M059J (cell line): ENCODE data around the gene NEUROG1. TPM values are rescaled to one million over a fixed set of nuclear protein-coding genes. Genes with fewer than 3 reads are reported as not detected.

Experiments
- DNase-seq: peaks from one replicate; pipeline ENCODE4 v3.0.0-alpha.2; 2012; ENCODE audit warnings: low read depth
- total RNA-seq: library from RNA; depleted of rRNA; stranded (reverse); fragments of >200 nt; shearing (Covaris generic); gene quantifications from 2 replicates; pipeline ENCODE4 v1.2.3, GENCODE V29; 2014

Gene NEUROG1
- total RNA-seq, 1 experiment from 2014 or later = not detected

DNA sequence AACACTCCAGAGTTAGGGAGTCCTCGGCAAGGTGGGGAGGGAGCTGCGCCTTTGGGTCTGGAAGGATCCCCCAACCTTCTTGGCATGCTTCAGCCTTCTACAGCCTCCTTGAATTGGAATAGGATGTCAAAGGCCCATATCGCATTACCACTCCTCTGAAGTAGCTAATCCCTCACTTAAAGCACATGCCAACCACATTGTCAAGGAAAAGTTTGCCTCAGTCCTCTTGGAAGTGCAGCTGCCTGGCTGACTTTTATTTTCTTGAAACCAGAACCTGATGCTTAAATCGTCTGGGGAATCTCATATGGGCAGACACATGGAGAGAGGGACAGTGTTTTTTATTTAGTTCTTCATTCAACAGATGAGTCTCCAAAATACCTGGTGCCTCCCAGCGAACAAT, 28.6 kb upstream of the NEUROG1 start:
- DNase-seq = no peak

GRCh38 chr5:135561266-135561665, 25.5 kb upstream of the NEUROG1 start:
- no peak for DNase-seq

GRCh38 chr5:135560858-135561257, 25.1 kb upstream of the NEUROG1 start:
- DNase-seq = peak; percentile 73

DNA sequence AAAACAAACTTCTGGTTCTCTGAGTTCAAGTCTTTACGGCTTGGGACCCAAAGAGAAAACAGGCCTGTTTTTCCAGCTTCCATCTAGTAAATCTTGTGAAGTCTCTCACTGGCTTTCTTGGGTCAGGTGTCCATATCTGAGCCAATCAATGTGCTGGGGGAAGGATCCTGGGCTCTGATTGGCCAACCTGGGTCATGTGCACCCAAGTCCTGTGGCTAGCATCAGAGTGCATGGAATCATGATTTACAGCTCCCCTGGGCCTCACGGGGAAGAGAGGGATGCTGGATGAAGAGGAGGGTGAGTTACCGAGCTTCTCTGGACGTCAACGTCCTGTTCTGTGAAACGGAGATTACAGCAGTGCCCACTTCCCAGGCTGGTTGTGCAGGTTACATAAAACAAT, 23.6 kb upstream of the NEUROG1 start:
- DNase-seq = peak; percentile 55

GRCh38 chr5:135557076-135557838, 21.5 kb upstream of the NEUROG1 start:
- DNase-seq = no peak

- no peak for DNase-seq
These were observed 20.9 kb upstream of the NEUROG1 start for GRCh38 chr5:135556620-135557019.

GRCh38 chr5:135555530-135555929, 19.8 kb upstream of the NEUROG1 start:
- no peak for DNase-seq

DNA sequence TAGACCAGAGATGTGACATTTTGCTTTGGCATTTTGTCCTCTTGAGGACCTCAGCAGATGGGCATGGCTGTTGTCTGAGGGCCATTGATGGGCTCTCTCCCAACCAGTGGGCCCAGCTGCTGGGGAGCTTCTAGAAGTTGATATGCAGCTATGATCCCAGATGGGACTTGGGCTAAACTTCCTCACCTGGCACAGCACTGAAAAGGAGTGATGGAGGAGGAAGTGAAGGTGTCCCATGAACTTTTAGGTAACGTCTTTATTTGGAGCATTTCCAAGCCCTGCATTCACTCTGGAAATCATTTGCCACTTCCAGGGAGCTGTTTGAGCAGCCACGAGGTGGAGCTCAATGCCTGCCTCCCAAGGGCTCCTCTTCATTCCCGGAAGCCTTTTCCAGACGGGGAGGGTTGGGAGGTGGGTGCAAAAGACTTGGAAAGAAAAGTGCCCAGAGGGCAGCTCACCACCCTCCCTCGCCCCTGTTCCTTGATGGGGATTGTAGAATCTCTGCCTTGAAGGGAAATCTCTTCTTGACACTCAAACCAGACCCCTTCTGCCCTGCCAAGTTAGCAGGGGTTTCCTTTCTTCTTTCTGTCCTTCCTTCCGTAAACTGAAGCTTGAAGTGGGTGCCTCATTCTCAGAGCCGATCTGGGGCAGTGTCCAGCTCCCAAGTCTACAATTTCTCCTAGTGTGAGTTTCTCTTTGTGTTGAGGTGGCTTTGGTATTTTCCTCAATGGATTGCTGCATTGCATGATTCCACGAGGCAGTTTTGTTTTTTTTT, 18.1 kb upstream of the NEUROG1 start:
- peak; percentile 55 for DNase-seq

DNA sequence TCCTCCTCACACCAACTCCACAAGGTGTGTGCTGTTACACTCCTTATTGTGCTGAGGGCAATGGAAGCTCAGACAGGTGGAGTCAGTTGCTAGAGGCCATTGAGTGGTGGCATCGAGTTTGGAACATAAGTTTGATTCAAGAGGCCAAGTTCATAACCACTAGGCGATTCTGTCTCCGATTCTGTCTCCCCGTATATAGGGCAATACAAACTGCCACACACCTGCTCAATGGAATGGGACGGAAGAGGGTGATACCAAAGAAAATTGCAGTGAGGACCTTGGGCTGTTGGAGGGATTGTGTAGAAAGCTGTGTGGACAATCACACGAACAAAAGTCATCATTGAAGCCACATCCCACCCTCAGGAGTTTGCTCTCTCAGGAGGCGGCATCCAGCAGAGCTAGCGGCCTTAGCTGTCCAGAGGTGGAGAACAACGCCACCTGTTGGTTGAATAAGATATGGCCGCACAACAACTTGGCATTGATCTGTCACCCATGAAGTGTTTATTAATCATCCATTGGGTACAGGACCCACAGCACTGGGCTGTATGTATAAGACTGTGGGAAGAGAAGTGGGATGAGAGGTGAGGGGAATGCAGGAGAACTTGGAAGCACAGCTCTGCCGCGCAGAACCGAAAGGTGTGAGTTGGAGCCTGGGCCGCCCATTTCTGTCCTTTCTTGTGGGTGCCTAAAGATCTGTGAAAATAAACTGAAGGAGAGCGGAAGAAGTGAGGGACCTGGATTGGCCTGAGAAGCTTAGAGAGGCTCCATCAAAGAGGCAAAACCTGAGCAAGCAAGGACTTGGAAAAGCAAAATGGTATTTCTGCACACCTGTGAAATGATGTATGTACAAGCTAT, 16.1 kb upstream of the NEUROG1 start:
- peak; percentile 65 for DNase-seq

- DNase-seq = no peak
These were observed 13.6 kb upstream of the NEUROG1 start for GRCh38 chr5:135549413-135549812.

DNA sequence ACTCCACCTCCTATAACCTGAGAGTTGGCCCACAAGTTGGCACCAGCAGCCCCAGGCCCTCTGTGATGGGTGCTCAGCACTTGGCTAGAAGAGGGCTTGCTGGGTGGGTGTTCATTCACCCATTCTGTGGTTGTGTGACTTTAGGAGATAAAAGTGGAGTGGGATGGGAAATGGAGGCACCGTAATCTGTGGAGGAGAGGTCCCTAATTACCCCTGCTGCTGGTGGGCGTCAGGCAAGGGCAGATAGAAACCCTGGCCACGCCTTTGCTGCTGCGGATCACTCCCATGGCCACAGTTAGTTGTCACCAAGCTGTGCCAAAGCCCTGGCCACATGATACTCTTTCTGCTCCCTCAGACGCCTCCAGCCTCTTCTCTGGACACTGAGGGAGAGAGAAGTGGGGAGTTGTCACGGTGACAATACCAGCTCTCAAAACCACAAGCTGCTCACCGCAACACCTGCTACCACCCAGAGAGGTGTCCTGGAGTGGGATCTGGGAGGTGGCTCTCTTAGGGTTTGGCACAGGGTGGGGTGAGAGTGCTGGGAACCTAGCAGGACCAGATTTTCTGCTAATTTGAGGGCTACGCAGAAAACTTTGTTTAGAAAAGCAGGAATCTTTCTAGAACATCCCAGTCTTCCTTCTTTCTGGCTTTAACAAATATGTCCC, 12.0 kb upstream of the NEUROG1 start:
- no peak for DNase-seq

- DNase-seq = no peak
These were observed 11.1 kb upstream of the NEUROG1 start for GRCh38 chr5:135546912-135547311.

GRCh38 chr5:135546101-135546500, 10.3 kb upstream of the NEUROG1 start:
- DNase-seq = no peak

DNA sequence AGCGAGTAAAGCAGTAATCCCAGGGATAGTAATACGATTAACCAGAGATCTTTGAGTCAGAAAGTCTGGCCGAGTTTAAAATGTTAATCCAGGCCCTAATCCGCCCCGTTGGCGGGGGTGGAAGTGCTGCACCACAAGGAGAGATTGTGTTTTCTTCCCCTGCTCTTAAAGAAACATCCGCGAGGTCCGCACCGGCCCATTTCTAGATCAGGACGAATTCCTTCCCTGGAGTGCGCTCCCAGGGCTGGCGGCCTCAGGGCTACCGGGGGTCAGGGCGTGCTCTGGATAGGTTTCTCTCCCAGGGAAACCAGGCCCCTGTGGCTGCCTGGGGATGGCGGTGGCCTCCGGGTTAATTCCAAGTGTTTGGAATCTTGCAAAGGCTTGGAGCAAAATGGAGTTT, 9.3 kb upstream of the NEUROG1 start:
- no peak for DNase-seq

DNA sequence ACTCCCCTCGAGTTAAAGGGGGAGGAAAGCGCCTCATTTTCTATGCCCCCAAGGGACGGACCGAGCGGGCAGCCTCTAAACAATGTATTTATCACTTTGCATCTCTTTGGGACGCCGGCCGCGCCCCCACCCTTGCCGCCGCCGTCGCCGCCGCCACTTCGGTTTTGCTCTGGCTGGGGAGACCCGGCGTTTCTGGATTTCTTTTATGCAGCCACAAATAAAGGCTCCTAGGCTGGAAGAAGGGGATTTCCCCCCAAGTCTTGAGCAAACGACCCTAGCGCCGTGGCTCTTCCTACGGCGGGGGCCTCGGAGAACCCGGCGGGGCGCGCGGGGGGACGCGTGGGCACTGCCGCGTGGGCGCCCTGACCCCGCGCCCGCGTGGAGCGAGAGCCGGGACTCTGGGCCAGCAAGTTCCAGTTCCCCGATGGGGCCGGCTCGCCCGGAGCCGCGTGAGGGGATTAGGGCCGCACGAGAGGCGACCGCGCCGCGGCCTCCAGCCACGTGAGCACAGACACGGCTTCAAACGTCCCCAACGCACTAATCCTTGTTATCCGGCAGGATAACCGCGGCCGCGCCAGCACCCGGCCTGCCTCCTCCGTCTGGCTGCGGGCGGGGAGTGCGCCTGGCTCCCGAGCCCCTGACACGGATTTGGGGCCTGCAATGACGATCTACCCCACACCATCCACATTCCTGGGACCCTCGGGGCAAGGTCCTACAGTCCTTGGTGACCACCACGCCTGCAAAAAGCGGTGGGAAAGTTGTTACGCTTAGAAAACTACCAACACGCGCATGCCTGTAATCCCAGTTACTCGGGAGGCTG, 7.9 kb upstream of the NEUROG1 start:
- no peak for DNase-seq

DNA sequence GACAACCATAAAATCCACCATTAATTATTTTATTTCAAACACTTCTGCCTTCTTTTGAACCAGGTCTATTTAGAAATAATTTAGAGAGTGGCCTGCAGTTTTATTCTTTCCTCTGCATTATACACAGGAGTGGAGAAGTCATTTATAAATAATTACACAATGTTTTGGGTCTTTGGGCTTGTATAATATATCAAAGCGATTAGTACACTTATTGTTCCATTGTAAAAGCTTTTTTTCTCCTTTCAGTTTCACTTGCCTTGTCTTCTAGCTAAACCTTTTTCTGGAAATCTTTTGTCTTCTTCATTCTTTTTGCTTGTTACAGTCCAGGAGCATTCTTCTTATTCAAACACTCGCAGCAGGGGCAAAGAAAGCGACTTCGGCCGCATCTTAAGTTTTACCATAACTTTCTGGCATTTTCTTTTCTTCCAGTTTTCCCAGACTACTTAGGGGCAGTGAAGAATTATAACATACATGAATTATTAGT, 7.3 kb upstream of the NEUROG1 start:
- no peak for DNase-seq

DNA sequence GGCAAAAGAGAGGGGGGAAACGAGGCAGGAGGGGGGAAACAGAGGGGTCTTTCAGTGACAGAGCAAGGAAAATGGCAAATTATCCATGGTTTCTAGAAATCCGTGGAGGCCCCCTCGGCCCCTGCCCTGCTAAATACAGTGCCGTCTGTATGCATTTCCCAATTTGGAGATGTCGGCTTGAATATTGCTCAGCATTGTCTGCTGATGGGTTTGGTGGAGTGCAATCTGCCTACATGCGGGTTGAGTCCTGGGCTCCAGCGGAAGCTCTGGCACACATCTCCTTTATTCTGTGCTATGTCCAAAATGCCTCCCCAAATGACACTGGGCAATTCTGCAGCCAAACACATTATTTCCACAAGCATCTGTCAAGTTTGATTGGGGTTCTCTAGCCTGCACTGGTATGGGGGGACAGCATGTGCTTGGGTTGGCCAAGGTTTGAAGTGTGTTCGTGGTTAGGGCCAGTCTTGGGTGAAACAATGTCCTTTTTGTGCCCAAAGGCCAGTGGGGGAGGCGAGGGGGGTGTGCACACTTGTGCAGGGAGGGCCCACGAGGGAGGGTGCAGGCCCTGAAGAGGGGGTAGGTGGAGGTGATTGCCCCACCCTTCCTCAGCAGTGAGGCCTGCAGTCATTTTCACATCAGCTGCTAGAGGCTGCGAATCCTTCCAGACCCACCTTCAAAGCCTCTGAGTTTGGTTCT, 6.2 kb upstream of the NEUROG1 start:
- no peak for DNase-seq

- no peak for DNase-seq
These were observed 3.8 kb upstream of the NEUROG1 start for GRCh38 chr5:135539430-135540005.

DNA sequence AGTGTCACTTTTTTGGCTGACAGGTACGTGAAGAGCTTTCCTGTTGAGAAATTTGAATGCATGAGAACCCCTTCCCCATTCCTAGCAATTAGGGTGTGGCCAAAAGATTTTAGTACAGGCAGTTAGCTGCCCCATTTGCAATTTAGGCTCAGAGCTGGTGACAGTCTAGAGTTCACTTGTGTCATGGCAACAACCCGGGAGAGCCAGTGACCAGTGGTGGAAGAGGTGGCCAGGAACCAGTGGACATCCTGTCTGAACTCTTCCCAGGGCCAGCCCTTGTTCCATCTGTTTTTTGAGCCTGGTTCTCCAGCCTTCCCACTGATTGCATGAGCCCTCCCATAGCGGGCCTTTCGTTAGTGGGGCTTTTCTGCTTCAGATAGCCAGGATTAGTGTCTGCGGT, 2.5 kb upstream of the NEUROG1 start:
- no peak for DNase-seq

GRCh38 chr5:135537745-135538144, 2.0 kb upstream of the NEUROG1 start:
- DNase-seq = no peak
